CD4-positive, alpha-beta T cell treated with Interferon gamma for 1 hour (primary cell): Measurements from ENCODE around the gene HCN2.
"Not testable (repeated sequence)": the region's sequence is repeated elsewhere in the genome, so short reads cannot be mapped to it uniquely, and the experiment has no call there.

ENCODE experiments used
- DNase-seq: peaks from one replicate; pipeline ENCODE4 v3.0.0-alpha.2; 2020

HCN2 gene

DNA sequence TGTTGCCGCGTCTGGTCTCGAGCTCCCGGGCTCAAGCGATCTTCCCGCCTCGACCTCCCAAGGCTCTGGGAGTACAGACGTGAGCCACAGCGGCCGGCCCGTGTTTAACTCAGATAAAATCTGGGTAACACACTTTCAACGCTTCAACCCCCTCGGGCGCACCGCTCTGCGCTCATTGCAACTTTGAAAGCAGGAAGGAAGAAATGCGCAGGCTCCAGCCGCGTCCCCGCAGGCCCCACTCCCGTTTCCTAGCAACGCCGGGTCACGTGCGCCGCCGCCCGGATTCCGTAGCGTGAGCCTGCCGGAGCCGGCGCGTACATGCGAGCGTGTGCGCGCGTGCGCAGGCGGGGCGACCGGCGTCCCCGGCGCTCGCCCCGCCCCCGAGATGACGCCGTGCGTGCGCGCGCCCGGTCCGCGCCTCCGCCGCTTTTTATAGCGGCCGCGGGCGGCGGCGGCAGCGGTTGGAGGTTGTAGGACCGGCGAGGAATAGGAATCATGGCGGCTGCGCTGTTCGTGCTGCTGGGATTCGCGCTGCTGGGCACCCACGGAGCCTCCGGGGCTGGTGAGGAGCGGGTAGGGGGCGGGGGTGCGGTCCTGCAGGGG is 17.4 kb upstream of the HCN2 start, which contains the start of gene BSG:
TSS of gene BSG (plus strand) at position 457 of the 603 bp plus-strand sequence. CDS start at position 496, 39 bp downstream.
- DNase-seq: peak; percentile 98

DNA sequence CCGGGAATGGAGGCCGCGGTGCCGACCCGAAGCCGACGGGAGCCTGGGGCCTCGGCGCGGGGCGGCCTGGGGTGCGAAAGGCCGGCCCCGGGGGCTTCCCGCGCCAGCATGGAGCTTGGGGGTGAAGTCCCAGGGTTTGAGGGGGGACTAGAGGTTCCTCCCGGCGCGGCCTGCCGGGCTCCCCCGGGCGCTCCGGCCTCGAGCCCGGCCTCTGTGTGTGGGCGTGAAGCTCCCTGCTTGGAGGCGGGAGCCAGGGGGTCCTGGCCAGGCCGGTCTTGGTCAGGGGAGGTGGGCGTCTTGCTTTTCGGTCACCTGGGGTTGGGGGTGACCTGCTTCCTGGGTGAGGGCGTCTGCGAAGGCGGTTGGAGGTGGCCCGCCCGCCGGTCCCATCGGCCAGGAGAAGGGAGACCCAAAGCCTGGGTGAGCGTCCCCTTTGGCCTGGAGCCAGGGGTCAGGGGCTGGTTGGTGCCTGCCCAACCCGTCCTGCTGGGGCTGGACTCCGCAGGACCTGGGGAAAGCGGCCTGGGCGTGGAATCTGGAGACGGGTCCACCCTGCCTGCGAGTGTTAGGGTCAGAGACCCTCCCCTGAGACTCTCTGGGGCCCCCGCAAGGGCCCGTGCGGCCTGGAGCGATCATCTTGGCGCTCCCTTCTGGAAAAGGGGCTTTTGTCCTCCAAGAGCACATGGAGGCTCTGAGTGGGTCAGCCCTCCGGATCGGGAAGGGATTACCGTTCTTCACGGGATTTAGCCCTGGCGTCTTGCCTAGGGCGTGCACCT is 16.8 kb upstream of the HCN2 start:
- no peak for DNase-seq

DNA sequence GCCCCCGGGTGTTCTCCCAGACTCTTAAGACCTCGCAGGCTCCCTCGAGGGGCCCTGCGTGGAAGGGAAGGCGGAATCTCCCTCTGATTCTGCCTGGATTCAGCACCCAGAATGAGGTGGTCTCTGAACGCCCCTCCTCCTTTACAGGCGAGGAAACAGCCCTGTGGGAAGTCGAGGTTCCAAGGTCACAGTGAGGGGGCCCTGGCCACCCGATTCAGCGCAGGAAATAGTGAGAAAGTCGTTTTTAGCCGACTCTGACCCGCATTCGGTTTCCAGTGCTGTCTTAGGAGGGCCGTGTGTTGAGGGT is 16.2 kb upstream of the HCN2 start:
- no peak for DNase-seq

DNA sequence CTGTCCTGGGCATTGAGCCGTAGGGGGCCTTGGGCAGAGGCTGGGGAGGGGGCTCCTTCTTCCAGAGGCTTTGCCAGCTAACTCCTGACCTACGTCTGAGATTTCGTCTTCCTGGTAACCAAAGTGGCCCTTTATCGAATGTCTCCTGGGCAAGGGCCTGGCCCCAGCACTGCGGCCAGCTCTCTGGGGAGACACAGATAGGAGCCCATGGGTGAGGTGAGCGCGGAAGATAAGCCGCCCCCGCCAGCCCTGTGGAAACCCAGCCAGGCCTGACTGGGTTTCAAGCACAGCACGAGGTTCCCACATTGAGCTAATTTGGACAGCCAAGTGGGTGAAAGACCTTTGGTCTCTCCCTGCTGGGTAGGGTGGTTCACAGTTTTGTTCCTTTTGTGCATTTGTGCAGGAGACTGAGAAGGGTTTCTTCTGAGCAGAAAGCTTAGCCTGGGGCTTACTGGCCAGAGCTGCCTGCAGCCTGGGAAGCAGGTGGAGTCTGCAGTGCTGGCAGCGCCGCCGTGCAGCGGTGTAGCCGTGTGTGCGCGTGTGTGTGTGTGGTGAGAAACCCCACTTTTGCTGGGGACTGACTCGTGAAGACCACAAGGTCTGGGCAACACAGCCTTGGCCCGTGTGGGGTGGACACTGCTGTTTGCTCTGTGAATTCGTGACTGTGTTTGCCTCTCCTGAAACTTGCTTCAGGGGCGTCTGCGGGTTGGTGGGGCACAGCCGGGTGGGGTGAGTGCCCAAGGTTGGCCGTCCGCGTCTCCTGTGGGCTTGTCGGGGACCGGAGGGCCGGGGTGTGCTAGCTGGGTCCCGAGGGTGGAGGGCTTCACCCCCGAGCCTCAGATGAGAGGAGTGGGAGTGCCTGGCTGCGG is 14.8 kb upstream of the HCN2 start:
- DNase-seq: no peak

DNA sequence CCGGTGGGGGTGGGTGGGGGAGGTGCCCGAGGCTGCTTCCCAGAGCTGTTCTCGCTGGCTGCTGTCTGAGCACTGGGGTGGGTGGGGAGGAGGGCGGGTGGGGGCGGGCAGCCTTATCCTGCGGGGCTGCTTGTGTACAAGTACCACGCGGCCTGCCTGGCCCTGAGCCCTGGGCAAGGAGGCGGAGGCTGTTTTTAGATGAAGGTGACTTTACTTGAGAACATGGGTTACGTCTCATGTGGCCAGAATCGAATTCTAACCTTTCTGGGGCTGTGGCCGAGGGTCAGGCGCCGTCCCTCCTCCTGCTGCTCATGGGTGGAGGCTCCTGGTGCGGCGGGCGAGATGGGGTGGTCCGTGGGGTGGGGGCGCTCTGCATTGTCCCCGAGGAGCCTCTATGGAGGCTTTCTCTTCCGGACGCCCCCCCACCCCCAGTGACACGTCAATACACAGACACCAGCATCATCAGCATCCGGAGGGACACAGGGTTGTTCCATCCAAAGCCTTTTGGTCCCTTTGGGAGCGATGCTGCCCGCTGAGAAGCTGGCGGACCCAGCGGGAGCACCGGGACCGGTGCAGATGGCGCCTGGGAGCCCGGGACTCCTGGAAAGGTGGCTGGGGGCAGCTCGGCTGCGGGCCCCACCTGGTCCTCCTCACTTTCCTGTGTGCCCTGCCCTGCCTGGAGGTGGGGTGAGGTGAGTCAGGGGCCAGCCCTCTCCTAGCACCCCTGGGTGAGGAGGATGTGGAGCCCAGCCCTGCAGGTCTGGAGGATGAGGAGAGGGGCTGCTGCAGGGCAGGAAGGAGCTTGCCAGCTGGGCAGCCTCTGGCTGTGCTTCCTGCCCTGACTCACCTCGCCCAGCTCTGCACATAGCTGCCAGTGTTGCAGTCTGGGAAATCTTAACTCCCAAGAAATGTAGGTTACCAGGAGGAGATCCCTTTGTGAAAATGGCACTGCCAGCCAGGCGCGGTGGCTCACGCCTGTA is 13.9 kb upstream of the HCN2 start:
- DNase-seq: no peak

DNA sequence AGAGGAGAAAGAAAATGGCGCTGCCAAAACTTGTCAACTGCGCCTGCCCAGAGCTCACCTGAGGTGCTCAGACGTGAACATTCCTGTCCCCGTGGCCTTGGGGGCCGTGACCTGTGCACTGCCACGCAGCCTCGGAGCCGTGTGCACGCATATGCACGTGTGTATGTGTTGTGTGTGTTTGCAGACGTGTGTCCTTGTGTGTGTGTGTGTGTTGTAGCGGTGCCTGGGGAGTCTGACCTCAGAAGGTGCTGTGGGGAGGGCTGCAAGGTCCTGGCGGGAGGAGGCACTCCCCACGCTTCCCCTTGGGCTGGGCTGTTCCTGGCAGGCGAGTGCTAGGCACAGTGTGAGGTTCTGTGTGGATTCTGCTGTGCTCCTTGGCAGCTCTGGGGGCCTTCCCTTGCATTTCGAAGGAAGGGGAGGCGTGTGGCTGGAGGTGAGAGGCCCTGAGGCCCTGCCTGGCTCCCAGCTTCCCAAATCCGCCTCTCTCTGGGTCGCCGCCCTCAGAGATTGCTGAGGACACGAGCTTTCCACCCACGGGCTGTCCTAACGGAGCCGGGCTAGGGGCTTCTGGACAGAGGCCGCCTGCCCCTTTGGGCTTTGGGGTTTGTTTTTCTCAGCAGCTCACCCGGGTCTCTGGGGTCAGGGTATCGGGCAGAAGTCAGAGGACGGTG is 12.8 kb upstream of the HCN2 start:
- DNase-seq: no peak

DNA sequence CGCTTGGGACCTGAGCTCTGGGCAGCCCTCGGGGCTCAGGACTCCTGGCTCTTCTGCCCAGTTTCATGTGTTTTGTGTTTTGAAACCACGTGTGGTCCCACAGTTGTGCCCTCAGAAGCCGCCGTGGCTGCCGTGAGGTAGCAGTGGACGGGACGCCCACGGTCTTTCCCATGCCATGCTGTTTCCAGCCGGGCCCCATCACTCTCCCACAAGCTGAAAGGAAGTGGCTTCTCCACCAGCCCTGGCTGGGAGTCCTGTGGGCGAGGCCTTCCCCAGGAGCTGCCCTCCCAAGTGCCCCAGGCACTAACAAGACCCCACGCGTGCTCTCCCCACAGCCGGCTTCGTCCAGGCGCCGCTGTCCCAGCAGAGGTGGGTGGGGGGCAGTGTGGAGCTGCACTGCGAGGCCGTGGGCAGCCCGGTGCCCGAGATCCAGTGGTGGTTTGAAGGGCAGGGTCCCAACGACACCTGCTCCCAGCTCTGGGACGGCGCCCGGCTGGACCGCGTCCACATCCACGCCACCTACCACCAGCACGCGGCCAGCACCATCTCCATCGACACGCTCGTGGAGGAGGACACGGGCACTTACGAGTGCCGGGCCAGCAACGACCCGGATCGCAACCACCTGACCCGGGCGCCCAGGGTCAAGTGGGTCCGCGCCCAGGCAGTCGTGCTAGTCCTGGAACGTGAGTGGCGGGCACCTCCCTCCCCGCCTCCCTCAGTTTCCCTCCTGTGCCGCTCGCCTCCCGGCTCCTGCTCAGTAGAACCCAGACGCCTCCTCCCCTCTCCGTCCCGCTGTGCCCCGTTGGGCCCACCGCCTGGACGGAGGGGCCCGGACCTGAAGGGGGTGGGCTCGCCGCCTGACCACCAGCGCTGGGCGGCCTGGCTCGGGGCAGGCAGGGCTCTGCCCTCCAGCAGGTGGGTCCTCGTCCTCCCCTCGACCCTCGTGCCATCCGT is 12.0 kb upstream of the HCN2 start:
- no peak for DNase-seq

DNA sequence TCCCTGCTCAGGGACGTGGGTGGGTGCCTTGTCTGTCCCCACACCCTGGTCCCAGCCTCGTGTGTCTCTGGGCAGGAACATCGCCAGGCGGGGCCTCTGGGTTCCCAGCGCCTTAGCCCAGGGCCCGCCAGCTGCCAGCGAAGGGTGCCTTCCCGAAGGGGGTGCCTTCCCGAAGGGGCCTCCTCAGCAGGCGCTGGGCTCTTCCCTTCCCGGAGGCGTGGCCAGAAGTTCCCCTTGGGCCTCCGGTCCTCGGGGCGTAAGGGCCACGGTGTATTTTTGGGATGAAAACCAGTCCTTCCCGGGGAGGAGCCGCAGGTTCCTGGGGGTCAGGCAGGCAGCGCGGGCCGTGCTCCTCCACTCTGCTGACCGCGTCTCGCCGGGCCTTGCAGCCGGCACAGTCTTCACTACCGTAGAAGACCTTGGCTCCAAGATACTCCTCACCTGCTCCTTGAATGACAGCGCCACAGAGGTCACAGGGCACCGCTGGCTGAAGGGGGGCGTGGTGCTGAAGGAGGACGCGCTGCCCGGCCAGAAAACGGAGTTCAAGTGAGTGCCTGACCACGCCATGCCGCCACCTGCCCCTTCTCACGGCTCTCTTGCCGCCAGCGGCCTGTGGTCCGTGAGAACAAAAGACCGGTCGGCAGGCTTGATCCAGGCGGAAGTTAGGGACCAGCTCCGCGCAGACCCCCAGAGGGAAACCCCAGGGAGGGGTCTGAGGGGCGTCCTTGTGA is 10.4 kb upstream of the HCN2 start:
- DNase-seq: no peak

DNA sequence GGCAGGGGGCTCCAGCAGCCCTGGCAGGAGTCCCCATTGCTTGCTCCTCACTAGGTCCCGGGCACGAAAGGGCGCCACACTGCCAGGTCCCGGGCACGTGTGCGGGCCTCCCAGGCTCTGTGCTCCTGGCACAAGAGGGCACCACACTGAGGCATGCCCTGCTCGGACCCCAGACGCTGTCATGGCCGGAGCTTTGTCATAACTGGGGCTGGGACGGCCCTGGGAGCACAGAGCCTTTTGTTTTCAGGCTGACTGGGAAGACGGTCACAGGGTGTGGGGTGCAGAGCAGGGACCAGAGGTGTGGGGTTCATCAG is 9.9 kb upstream of the HCN2 start:
- DNase-seq: no peak

DNA sequence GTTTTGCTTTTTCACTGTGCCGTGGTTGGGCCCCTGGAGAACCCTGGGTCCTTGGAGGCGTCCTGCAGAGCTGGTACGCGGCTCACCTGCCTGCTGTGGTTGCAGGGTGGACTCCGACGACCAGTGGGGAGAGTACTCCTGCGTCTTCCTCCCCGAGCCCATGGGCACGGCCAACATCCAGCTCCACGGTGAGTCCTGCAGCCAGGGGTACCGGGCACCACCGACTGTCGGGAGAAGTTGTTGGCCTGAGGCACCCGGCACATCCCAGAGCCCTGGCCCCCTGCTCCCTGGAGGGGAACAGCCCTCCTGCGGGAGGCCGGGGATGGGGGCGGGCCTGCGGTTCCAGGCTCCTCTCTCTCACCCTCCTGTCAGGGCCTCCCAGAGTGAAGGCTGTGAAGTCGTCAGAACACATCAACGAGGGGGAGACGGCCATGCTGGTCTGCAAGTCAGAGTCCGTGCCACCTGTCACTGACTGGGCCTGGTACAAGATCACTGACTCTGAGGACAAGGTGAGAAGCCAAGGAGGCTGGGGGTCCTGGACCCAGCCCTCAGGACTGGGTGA is 9.3 kb upstream of the HCN2 start:
- DNase-seq: no peak

DNA sequence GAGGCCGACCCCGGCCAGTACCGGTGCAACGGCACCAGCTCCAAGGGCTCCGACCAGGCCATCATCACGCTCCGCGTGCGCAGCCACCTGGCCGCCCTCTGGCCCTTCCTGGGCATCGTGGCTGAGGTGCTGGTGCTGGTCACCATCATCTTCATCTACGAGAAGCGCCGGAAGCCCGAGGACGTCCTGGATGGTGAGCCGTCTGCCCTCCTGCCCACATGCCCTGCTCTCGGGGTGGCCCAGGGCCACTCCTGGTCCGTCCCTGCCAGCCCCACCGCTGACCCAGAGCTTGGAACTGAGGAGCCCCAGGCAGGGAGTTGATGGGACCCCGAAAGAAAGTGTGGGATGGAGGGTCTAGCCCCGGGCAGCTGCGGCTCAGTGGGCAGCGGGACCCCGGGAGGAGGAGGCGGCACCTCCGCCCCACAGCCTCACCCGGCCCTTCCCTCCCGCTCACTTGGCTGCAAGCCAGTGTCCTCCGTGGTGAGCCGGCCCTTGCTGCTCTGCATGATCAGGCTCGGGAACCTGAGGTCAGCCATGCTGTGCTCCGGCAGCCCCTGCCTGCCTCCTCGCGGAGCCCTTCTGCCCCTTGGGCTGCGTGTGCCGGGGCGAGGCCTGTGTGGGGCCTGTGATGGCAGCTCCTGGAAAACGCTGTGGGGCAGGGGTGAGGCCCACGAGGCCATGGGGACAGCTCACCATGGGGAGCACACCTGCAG is 8.1 kb upstream of the HCN2 start:
- DNase-seq: no peak

DNA sequence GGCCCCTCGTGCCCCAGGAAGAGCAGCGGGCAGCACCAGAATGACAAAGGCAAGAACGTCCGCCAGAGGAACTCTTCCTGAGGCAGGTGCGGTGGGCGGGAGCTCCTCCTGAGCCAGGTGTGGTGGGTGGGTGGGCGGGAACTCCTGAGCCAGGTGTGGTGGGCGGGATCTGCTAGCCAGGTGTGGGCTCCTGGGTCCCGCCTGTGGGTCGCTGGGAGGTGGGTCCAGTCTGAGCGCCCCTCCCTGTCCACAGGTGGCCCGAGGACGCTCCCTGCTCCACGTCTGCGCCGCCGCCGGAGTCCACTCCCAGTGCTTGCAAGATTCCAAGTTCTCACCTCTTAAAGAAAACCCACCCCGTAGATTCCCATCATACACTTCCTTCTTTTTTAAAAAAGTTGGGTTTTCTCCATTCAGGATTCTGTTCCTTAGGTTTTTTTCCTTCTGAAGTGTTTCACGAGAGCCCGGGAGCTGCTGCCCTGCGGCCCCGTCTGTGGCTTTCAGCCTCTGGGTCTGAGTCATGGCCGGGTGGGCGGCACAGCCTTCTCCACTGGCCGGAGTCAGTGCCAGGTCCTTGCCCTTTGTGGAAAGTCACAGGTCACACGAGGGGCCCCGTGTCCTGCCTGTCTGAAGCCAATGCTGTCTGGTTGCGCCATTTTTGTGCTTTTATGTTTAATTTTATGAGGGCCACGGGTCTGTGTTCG is 7.0 kb upstream of the HCN2 start:
- DNase-seq: no peak

DNA sequence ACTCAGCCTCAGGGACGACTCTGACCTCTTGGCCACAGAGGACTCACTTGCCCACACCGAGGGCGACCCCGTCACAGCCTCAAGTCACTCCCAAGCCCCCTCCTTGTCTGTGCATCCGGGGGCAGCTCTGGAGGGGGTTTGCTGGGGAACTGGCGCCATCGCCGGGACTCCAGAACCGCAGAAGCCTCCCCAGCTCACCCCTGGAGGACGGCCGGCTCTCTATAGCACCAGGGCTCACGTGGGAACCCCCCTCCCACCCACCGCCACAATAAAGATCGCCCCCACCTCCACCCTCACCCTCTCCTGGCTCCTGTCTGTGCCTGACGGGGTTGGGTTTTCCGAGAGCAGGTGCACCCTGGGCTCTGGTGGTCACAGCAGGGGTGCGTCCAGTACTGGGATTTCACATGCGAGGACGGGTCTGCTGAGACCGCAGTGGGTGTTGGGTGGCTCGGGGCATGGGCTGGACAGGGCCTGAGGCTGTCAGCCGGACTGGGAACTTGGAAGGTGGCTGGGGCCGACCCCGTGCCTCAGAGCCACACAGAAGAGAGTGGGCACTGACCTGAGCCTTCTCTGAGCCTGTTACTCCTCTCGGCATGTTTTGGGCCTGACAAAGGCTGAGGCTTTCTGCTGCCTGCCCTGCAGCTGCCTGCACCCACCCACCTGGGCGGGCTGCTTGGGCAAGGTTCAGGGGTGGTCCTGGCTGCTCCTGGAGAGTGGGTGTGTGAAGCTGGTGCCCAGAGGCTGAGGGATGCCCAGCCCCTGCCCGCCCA is 6.3 kb upstream of the HCN2 start:
- no peak for DNase-seq

DNA sequence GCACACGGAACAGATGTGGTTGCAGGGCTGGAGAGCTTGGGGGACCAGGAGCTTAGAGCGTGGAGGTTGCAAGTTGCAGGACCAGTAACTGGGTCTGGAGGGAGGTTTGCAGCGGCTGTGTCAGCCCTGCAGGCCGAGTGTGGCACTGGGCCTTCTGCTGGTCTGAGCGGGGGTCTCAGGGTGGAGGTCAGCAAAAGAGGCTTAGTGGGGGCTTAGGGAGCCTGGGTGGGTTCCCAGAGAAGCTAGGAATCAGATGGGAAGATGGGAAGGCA is 5.8 kb upstream of the HCN2 start:
- no peak for DNase-seq

DNA sequence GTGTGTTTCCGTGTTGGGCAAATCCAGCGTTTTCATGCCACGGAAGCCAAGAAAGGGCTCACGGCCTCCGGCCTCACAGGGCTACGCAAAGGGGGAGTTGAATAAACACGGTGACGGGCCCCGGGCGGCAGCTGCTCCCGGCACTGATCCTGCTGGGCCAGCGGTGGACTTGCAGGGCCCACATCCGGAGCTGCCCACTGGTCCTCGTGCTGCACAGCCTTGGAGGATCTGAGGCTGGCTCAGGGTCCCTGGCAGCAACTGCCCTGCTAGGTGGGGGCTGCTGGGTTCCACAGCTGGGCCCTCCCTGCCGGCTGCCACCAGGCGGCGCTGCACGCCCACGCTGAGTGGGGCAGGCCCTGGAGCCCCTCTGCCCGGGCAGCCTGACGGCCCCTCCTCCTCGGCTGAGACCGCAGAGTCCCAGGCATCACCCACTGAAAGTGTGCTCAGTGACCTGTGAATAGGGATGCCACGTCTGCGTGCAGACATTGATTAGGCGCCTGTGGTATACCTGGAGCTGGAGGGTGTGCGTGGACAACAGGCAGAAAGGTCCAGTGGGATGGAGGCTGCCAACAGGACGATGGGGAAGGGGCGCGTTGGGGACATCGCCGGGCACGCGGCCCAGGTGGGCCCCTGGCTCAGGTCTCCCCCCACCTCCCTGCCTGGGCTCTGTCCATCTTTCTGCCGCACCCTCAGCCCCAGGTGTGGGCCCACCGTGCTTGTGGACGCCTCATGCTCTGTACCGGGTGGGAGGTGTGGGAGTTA is 5.3 kb upstream of the HCN2 start:
- DNase-seq: peak; percentile 55

DNA sequence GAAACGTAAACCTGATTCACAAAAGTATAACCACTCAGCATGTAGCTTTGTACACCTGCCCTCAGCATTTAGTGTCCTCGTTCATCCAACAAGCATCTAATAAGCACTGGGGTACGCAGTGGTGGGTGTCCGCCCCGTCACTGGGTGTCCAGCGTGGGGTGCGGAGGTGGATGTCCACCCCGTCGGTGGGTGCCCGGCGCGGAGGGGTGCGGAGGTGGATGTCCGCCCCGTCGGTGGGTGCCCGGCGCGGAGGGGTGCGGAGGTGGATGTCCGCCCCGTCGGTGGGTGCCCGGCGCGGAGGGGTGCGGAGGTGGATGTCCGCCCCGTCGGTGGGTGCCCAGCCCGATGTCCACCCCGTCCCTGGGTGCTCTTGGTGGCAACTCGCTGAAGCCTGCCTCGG is 4.5 kb upstream of the HCN2 start:
- DNase-seq: not testable (repeated sequence)

DNA sequence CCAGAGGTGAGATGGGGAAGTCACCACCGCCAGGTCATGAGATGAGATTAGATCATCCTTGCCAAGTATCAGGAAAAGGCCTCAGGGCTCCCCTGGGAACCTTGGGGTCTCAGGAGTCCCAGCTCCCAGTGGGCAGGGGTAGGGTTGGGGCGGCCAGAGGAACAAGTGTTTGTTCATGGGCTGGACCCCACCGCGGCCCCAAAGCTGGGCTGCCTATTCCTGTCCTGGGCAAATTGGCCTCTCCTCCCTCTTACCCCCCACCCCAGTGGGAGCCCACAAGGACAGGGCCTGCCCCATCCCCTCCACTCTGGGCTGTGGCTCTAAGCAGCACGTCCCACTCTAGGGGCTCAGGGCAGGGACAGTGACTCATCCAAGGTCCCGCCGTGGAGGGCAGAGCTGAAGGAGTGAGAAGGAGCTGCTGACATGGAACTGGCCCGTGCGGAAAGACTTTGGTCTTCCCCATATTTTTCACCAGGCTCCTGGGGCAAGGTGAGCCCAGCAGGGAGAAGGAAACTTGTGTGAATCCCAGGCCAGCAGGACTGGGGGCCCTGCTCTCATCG is 4.0 kb upstream of the HCN2 start:
- DNase-seq: no peak
